PC-9 (cell line): ENCODE results near the gene HLCS. TPM values are rescaled to one million over a fixed set of nuclear protein-coding genes. Genes with fewer than 3 reads are reported as not detected.

Experiments
- BruUV-seq: library from RNA; stranded (reverse); fragments of 400-500 nt; replicated peaks from 2 replicates; lab custom pipeline; 2021; lab: Mats Ljungman, UMichigan
- CTCF ChIA-PET: fragments of 300-600 bp; sonication (Branson Sonifier 250); formaldehyde crosslinking; loops from one replicate; lab custom pipeline; 2022; ENCODE audit warnings: antibody characterized with exemption; lab: Charles Lee
- POLR2A ChIA-PET: fragments of 300-600 bp; sonication (Branson Sonifier 250); formaldehyde crosslinking; loops from one replicate; lab custom pipeline; 2022; ENCODE audit warnings: antibody characterized with exemption; ENCODE audit not compliant: unreplicated experiment; lab: Charles Lee
- DNase-seq, 2 experiments: peaks; one replicate each; pipeline versions ENCODE4 v3.0.0 to v3.0.0-alpha.2; 2015 to 2022; ENCODE audit warnings: mixed read lengths in 1 of 2
- H2AFZ ChIP-seq: fragments of 200-600 bp; sonication (generic); 2 replicates; pipeline ENCODE4 v1.8.1; 2017; ENCODE audit warnings: antibody characterized with exemption
- H3F3A ChIP-seq: fragments of 200-600 bp; sonication (generic); 2 replicates; pipeline ENCODE4 v1.8.1; 2017; ENCODE audit warnings: antibody characterized with exemption, mild to moderate bottlenecking, low read depth; ENCODE audit not compliant: insufficient read depth
- H3K27ac ChIP-seq: fragments of 200-600 bp; sonication (generic); 2 replicates; pipeline ENCODE4 v1.6.1; 2016; ENCODE audit warnings: mixed run types
- H3K27me3 ChIP-seq: fragments of 200-600 bp; sonication (generic); 2 replicates; pipeline ENCODE4 v1.6.1; 2016; ENCODE audit warnings: low read depth, mixed run types; ENCODE audit not compliant: insufficient read depth
- H3K36me3 ChIP-seq: fragments of 200-600 bp; sonication (generic); 2 replicates; pipeline ENCODE4 v1.6.1; 2016; ENCODE audit warnings: low read depth, mixed run types
- H3K4me1 ChIP-seq: fragments of 200-600 bp; sonication (generic); replicated peaks from 2 replicates; pipeline ENCODE4 v1.6.1; 2016; ENCODE audit warnings: mixed run types; ENCODE audit not compliant: insufficient read depth
- H3K4me2 ChIP-seq: fragments of 200-600 bp; sonication (generic); 2 replicates; pipeline ENCODE4 v1.6.1; 2017; ENCODE audit warnings: mixed run types
- H3K4me3 ChIP-seq: fragments of 200-600 bp; sonication (generic); 2 replicates; pipeline ENCODE4 v1.6.1; 2016; ENCODE audit warnings: mixed run types
- H3K79me2 ChIP-seq: fragments of 200-600 bp; sonication (generic); 2 replicates; pipeline ENCODE4 v1.6.1; 2017; ENCODE audit warnings: low read depth, mixed run types
- H3K9me2 ChIP-seq: fragments of 200-600 bp; sonication (generic); 2 replicates; pipeline ENCODE4 v1.8.1; 2017; ENCODE audit warnings: mild to moderate bottlenecking; ENCODE audit not compliant: insufficient read depth
- H3K9me3 ChIP-seq: fragments of 200-600 bp; sonication (generic); 2 replicates; pipeline ENCODE4 v1.8.1; 2016; ENCODE audit warnings: low read depth; ENCODE audit not compliant: insufficient read depth
- H4K20me1 ChIP-seq: fragments of 200-600 bp; sonication (generic); 2 replicates; pipeline ENCODE4 v1.8.1; 2017; ENCODE audit not compliant: insufficient read depth
- CTCF ChIP-seq: fragments of 200-600 bp; sonication (generic); conservative IDR thresholded peaks from 2 replicates; pipeline ENCODE4 v1.6.1; 2017; ENCODE audit warnings: mixed run types, antibody characterized with exemption, mild to moderate bottlenecking, moderate library complexity
- EZH2 ChIP-seq: fragments of 200-600 bp; sonication (generic); IDR thresholded peaks from 2 replicates; pipeline ENCODE4 v1.8.0; 2017; ENCODE audit warnings: antibody characterized with exemption, low read depth
- intact Hi-C: fragments of 100-400 bp; cut with micrococcal nuclease; formaldehyde crosslinking; loops from one replicate; pipeline ENCODE4 v1.10.0; 2022; ENCODE audit not compliant: unreplicated experiment
- total RNA-seq: library from RNA; stranded (reverse); gene quantifications from 2 replicates; pipeline ENCODE4 v1.2.3, GENCODE V29; 2021

HLCS gene
- total RNA-seq, 1 experiment from 2014 or later, result 21.6 TPM

- POLR2A ChIA-PET, result no interaction called here
- Histone ChIP-seq H3F3A (peaks cover 8% of the 10 kb centered on the region; the same call in 1 of the 2 replicates), H3K27me3 (no peaks in the 10 kb centered on the region), H4K20me1 (no peaks in the 10 kb centered on the region), H3K9me2 (no peaks in the 10 kb centered on the region), H2AFZ (no peak overlapping the region), H3K4me1 (peaks cover 10% of the 10 kb centered on the region), H3K27ac (no peak overlapping the region), H3K4me3 (no peak overlapping the region), H3K36me3 (no peaks in the 10 kb centered on the region), H3K4me2 (no peak overlapping the region), H3K9me3 (no peaks in the 10 kb centered on the region), H3K79me2 (no peaks in the 10 kb centered on the region; the same call in 1 of the 2 replicates)
- no peak for DNase-seq
- intact Hi-C loops, result loop anchor here (10.0 kb wide), 1 partner anchor 346 kb away; no protein-coding TSS in a partner anchor
- TF ChIP-seq EZH2 (no peak), CTCF (no peak)
- CTCF ChIA-PET, result no interaction called here
- no TSS peak for BruUV-seq
Measured at GRCh38 chr21:36851121-36851520, 115.3 kb downstream of the HLCS start.

- POLR2A ChIA-PET, result no interaction called here
- H3K4me3 ChIP-seq, result no peak overlapping the region
- H3K9me2 ChIP-seq, result no peaks in the 10 kb centered on the region
- no peak overlapping the region for H3K4me2 ChIP-seq
- no peak overlapping the region for H2AFZ ChIP-seq
- H3K27me3 ChIP-seq, result no peaks in the 10 kb centered on the region
- no peaks in the 10 kb centered on the region for H4K20me1 ChIP-seq
- DNase-seq, result no peak
- H3K27ac ChIP-seq, result no peak overlapping the region
- peaks cover 8% of the 10 kb centered on the region; the same call in 1 of the 2 replicates for H3F3A ChIP-seq
- H3K9me3 ChIP-seq, result no peaks in the 10 kb centered on the region
- CTCF ChIA-PET, result no interaction called here
- intact Hi-C loops, result loop anchor here (10.0 kb wide), 1 partner anchor 346 kb away; no protein-coding TSS in a partner anchor
- no peaks in the 10 kb centered on the region; the same call in 1 of the 2 replicates for H3K79me2 ChIP-seq
- H3K36me3 ChIP-seq, result no peaks in the 10 kb centered on the region
- BruUV-seq, result no TSS peak
- no peak for TF ChIP-seq CTCF
- no peak for TF ChIP-seq EZH2
- peaks cover 10% of the 10 kb centered on the region for H3K4me1 ChIP-seq
Measured at GRCh38 chr21:36850372-36850771, 116.1 kb downstream of the HLCS start.

- no peak overlapping the region for H3K27ac ChIP-seq
- H3K9me2 ChIP-seq, result no peaks in the 10 kb centered on the region
- H3K4me2 ChIP-seq, result no peak overlapping the region
- H3K4me3 ChIP-seq, result no peak overlapping the region
- intact Hi-C loops, result loop anchor here (5.0 to 10.0 kb wide), 2 partner anchors 77 to 345 kb away; no protein-coding TSS in a partner anchor
- H3K79me2 ChIP-seq, result no peaks in the 10 kb centered on the region; the same call in 1 of the 2 replicates
- H3F3A ChIP-seq, result peaks cover 8% of the 10 kb centered on the region; the same call in 1 of the 2 replicates
- H4K20me1 ChIP-seq, result no peaks in the 10 kb centered on the region
- TF ChIP-seq CTCF, result no peak
- TF ChIP-seq EZH2, result no peak
- ChIA-PET POLR2A (no interaction called here), CTCF (interaction anchor here (0.6 kb wide), 1 partner anchor 240 kb away, joined by 3 read pairs; no protein-coding TSS in a partner anchor)
- no peaks in the 10 kb centered on the region for H3K9me3 ChIP-seq
- peaks cover 10% of the 10 kb centered on the region for H3K4me1 ChIP-seq
- H2AFZ ChIP-seq, result no peak overlapping the region
- no peak for DNase-seq
- H3K27me3 ChIP-seq, result no peaks in the 10 kb centered on the region
- BruUV-seq, result no TSS peak
- no peaks in the 10 kb centered on the region for H3K36me3 ChIP-seq
Measured at GRCh38 chr21:36849461-36850105, 116.9 kb downstream of the HLCS start.
